ENCODE data around the gene PPP1R12B.
A peak's percentile ranks its signal among the peaks of the same experiment; 100 is the strongest.

The PPP1R12B gene, protein sequence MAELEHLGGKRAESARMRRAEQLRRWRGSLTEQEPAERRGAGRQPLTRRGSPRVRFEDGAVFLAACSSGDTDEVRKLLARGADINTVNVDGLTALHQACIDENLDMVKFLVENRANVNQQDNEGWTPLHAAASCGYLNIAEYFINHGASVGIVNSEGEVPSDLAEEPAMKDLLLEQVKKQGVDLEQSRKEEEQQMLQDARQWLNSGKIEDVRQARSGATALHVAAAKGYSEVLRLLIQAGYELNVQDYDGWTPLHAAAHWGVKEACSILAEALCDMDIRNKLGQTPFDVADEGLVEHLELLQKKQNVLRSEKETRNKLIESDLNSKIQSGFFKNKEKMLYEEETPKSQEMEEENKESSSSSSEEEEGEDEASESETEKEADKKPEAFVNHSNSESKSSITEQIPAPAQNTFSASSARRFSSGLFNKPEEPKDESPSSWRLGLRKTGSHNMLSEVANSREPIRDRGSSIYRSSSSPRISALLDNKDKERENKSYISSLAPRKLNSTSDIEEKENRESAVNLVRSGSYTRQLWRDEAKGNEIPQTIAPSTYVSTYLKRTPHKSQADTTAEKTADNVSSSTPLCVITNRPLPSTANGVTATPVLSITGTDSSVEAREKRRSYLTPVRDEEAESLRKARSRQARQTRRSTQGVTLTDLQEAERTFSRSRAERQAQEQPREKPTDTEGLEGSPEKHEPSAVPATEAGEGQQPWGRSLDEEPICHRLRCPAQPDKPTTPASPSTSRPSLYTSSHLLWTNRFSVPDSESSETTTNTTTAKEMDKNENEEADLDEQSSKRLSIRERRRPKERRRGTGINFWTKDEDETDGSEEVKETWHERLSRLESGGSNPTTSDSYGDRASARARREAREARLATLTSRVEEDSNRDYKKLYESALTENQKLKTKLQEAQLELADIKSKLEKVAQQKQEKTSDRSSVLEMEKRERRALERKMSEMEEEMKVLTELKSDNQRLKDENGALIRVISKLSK

DNA sequence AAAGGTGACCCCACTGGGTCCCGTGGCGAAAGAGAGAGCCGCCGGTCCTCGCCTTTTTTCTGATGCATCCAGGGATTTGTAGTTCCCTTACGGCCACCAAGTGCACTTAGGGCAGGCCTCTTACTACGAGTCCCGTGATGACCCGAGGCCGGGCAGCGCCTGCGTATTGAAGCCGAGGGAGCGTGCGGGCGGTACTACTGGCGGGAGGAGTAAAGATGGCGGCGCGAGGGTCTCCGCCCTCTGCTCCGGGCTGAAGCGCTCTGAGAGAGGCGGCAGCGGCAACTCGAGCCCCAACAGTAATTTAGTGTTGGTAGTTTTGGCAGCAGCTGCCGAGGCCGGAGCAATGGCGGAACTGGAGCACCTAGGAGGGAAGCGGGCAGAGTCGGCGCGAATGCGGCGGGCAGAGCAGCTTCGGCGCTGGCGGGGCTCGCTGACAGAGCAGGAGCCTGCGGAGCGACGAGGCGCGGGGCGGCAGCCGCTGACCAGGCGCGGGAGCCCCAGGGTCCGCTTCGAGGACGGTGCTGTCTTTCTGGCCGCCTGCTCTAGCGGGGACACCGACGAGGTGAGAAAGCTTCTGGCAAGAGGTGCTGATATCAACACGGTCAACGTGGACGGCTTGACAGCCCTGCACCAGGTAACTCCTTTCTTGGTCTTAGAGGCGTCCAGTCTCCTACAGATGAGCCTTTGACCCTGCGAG, at the start of gene PPP1R12B:
PPP1R12B (plus strand) TSS at position 191 of the 697 bp plus-strand sequence; CDS start at position 344, 153 bp downstream.
- peak; percentile 99 for DNase-seq

DNA sequence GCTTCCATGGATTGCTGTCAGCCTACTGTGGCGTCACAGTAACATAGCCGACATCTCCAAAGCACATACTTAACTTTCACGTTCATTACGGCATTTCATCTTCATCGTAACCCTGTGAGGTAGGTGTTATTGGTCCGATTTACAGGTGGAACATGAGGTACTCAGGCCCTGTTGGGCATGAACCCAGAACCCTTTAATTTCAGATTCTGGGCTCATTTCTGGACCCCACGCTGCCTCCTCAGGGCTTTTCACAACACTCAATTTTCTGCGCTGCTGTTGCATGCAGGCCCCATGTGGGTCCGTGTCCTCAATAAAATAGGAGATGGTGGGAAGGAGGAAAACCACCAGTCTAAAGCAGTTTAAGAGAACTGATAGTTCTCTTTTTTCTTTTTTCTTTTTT, 46.3 kb upstream of the PPP1R12B start:
- no peak for DNase-seq

DNA sequence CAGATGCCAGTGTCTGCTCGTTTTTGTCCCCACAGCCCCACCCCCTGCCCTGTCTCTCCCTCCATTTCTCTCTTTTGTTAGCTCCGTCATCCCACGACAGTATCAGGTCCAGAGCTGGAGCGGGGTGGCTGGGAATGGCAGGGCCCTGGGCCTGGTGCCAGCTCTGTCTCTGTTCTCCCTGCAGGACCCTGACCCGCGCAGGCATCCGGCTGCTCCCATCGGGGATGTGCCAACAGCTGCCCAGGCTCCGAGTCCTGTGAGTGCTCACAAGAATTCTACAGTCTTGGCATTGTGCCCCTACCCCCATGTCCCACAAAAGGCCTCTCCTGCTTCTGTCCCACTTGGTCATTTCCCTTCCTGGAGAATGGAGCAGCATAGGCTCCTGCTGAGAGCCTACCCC, 44.1 kb upstream of the PPP1R12B start:
- no peak for DNase-seq

DNA sequence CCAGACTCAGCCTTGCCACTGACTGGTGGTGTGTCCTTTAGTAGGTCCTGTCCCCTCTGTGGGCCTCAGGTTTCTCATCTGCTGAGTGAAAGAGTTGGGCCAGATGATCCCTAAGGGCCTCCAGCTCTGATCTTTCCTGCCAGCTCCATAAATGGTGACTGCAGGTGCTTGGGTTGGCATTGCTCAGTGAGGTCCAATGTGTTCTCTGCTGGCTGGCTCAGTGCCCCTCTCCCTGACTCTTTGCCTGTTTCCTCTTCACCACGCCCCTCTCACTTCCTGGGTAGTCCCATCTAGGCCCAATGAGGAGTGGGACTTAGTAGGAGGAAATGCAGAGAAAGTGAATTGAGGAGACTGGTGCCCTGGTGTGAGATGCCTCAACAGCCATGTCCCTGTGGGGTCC, 43.3 kb upstream of the PPP1R12B start:
- no peak for DNase-seq

DNA sequence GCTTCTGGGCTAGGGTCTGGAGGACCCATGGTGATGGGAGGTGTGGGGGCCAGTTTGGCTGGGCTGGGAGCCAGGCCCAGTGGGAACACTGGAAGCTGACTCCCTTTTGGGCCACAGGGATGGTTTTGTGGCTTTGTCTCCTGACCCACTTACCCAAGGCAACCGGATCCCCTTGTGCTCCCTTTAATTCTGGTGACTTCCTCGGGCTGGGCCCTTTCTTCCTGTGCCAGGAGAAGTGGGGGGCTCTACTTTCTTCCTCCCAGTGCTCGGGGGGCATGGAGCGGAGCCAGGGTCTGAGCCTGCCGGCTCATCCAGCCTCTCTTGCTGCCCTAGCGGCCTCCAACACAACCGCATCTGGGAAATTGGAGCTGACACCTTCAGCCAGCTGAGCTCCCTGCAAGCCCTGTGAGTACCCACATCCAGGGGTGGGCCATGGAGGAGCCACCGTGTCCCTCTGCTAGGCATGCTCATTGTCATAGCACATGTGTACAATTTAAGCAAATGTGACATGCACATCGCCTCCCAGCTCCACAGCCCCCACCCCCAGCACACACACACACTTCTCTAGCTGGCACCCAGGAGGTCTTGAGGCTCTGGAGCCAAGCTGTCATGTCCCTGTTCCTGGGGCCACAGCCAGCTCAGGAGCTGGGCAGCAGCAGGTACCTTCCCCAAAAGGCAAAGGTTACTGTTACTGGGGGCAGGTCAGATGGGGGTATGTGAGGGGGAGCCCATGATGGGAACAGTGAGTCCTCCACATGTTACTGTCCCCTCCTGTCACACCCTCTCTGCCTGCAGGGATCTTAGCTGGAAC, 41.8 kb upstream of the PPP1R12B start:
- no peak for DNase-seq

DNA sequence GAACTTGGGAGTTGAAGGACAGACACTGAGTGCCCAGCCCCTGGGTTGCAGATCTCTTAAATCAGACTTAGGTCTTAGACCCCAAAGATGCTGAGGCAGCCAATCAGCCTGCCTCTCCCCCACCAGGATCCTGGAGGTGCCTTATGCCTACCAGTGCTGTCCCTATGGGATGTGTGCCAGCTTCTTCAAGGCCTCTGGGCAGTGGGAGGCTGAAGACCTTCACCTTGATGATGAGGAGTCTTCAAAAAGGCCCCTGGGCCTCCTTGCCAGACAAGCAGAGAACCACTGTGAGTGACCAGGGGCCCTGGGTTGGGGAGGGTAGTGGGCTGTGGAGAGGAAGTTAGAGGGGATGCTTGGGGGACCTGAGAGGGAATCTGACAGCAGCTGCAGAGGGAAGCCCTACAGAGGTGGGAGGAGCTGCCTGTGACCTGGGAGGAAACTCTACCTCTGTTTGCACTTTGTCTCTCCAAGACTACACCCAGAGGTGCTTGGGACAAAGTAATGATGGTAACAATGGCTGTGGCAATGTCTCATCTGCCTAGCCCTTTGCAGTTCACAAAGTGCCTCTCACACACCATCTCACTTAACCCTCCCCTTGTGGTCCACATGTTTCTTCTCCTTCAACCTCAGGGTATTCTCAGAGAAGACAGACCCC, 38.3 kb upstream of the PPP1R12B start:
- DNase-seq, result no peak

DNA sequence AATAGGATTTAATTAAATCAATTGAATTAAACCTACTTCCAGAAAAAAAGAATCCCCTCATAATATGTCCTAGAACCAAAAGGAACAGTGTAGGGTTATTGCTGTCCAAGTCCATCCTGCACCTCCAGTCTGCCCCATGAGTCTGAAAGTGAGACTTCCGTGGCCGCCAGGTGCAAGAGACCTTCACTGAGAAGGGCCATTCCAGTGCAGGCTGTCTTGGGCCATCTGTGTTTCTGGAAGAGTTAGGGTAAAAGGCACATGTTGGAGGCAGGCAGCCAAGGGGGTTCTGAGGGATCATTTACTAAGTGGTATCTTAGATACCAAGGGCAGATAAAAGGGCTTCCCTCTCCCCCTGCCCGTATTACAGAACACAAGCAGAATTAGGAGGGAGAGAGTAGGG, 37.8 kb upstream of the PPP1R12B start:
- no peak for DNase-seq

DNA sequence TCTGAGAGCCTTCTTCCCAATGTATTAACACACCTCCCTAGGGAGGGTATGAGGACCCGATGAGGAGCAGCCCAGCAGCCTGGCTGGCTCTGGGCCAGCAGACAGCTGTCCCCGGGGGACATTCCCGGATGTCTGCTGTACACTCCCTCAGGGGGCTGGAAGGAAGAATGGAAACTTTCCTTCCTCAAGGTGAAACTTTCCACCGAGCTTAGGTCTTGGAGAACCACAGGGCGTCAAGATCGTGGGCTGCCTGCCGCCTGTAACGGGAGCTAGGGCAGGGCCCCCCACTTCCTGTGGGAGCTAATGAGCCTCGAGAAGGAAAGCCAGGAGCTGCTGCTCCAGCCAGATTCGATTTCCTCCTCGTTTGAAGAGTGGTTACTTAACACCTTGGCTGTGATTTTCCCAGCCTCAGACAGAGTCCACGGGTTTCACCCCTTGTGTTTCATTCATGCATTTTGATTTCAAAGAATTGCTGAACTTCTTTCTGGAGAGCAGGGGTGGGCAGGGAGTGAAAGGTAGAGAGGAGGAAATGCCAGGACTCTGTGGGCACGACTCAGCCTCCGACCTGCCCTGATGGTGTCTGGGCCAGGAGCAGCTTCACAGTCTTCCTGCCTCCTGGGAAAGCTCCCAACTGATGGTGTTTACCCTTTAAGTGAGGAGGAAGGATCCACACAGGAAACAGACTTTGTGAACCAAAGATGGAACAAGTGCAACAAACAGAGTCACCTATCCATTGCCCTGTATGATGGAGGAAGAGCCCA, 36.4 kb upstream of the PPP1R12B start:
- DNase-seq, result no peak

DNA sequence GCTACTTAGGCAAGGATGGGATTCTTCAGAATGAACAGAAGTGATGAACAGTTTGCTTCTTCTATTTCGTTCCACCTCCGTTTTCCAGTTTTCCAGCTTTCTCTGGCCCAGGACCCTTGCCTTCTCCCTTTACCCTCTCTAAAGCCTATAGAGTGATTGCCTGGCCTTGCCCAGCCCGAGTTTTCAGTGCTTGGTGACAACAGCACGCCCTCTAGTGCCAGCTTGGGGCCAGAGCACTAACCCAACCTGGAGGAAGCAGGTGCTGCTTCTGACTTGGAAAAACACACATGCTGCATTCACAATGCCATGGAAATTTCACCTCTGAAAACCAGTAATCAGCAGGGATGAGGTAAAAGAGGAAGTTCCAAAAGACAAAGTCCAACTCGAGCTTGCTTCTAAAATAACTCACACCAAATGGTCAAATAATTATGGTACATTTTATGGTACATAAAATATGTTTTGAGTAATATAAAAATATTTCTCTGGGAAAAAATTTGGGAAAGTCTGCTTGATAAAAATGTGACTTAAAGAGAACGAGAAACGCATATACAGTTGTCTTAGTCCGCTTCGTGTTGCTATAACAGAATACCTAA, 32.8 kb upstream of the PPP1R12B start:
- peak; percentile 37 for DNase-seq

DNA sequence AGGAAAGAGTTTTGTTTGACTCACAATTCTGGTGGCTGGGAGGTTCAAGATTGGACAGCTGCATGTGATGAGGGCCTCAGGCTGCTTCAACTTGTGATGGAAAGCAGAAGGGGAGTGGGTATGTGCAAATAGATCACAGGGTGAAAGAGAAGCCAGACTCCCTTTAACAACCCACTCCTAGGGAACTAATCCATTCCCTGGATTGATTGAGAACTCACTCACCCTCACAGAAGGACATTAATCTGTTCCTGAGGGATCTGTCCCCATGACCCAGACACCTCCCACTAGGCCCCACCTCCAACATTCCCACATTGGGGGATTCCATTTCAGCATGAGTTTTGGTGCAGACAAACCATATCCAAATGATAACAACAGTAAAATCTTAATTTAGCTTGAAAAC, 32.3 kb upstream of the PPP1R12B start:
- no peak for DNase-seq

DNA sequence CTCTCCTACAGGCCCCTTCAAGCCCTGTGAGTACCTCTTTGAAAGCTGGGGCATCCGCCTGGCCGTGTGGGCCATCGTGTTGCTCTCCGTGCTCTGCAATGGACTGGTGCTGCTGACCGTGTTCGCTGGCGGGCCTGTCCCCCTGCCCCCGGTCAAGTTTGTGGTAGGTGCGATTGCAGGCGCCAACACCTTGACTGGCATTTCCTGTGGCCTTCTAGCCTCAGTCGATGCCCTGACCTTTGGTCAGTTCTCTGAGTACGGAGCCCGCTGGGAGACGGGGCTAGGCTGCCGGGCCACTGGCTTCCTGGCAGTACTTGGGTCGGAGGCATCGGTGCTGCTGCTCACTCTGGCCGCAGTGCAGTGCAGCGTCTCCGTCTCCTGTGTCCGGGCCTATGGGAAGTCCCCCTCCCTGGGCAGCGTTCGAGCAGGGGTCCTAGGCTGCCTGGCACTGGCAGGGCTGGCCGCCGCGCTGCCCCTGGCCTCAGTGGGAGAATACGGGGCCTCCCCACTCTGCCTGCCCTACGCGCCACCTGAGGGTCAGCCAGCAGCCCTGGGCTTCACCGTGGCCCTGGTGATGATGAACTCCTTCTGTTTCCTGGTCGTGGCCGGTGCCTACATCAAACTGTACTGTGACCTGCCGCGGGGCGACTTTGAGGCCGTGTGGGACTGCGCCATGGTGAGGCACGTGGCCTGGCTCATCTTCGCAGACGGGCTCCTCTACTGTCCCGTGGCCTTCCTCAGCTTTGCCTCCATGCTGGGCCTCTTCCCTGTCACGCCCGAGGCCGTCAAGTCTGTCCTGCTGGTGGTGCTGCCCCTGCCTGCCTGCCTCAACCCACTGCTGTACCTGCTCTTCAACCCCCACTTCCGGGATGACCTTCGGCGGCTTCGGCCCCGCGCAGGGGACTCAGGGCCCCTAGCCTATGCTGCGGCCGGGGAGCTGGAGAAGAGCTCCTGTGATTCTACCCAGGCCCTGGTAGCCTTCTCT, 30.3 kb upstream of the PPP1R12B start:
- no peak for DNase-seq

DNA sequence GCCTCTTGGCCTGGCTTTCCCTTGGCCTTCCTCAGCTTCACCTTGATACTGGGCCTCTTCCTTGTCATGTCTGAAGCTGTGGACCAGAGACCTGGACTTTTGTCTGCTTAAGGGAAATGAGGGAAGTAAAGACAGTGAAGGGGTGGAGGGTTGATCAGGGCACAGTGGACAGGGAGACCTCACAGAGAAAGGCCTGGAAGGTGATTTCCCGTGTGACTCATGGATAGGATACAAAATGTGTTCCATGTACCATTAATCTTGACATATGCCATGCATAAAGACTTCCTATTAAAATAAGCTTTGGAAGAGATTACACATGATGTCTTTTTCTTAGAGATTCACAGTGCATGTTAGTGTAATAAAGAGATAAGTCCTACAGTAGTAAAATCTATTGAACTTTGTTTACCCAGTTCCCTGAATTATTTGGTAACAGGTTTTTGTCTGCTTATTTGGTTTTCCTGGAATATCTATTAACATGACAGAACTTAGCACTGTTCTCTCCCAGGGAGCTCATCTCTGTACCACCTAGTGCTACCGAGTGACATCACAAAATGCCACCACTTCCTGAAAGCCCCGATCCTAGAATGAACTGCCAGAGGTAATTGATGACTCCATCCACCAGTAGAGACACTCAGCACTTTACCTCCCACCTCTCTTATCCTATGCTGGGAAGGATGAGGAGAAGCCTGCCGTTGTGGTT, 29.0 kb upstream of the PPP1R12B start:
- DNase-seq, result no peak

DNA sequence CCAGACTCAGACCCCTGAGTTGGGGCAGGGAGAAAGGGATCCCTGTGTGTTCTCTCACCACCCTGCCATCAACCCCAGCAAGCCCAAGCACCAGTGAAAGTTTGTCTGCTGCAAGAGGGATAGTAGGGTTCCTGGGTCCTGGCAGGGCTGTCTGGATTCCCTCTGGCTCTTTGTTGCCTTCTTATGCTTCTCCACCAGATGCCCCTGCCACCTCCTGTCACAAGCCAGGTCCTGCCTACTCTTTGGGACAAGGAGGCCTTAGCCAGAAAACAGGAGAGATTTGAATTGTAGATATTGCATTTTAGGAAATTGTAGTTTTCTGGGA, 28.5 kb upstream of the PPP1R12B start:
- DNase-seq, result no peak

DNA sequence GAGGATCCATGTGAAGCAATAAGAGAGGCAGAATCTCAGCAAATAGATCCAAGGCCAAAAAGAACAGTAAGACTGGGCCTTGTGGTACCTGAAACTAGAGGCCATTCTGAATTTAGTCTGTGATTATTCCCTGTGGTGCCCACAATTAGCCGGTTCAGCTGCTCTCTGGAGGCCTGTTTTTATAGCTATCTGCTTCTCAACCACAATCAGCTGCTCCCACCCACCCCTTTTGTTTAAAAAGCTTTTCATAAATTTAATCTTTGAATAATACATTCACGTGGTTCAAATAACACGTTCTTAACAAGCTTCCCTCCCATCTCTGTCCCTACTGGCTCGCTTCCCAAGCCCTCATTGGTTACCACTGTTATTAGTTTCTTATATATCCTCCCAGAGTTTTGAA, 24.8 kb upstream of the PPP1R12B start:
- DNase-seq, result no peak

DNA sequence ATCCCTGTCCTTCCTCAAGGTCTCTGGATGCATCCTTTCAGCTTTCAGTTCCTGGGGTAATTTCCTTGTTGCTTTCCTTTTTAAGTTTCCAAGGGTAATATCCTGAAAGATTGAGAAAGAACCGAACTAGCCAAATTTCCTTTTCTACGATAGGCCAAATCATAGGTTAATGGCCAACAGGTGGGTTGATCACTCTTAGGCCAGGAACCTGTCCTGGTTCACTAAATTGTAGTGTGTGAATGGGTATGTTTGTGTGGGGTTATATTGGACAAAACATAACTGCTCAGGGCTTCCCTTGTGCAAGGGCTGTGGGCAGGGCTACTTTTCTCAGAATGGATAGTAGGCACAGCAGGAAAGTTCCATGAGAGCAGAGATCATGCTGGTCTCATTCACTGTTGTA, 23.9 kb upstream of the PPP1R12B start:
- DNase-seq, result no peak

DNA sequence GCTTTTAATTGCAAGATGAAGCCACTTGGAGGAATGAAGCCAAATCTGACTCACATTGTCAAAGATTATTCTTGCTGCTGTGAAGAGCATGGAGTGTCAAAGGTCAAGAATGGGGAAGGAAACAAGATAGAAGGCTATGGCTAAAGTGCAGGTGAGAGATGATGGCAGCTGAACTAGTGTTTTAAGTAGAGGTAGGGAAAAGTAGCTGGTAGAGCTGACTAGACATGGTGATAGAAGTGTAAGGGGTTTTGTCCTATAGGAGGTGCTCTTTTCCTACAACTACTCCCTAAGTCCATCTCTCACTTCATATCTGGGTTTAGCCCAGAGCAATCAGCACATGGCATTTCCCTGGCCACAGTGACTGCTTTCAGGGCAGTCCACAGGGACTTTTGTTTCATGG, 18.6 kb upstream of the PPP1R12B start:
- no peak for DNase-seq

DNA sequence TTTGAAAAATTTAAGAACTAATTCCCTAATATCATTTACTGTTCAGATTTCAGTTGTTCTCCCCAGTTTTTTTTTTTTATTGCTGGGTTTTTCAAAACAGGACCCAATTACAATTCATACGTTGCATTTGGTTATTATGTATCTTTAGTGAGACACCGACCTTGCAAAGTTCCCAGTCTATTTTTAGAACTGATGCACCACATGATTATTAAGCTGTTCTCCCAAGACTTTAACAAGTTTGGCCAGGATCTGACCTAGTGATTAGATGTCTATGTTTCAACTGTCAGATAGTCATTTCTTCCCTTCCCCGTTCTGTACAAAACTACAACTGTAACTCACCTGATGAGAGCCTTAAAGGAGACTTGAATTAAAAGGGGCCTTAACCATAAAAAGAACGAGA, 14.6 kb upstream of the PPP1R12B start:
- no peak for DNase-seq

DNA sequence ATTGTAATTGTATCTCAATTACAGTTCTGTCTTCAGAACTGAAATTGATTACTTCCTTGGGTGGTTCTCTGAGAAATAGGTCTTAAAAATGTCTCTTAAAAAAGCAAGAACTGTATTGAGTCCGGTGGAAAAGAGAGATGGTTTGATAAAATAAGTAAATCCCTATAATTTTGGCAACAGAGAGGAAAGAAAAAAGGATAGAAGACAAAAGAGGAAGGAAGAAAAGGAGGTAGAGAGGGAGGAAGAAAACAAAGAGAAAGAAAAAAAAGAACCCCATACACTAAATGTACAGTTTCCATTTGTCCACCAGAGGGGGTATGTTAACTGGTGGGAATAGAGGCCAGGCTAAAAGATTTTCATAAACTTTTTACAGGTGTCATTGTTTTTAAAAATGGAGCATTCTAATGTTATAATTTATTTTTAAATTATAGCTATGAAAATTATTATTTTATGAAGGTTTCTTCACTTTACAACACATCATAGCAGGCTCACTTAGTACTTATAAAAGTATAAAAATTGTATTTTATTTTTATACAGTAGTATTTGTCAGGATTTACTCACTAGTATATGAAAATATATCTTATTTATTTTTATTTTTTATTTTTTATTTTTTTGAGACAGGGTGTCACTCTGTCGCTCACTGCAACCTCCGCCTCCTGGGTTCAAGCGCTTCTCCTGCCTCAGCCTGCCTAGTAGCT, 4.7 kb upstream of the PPP1R12B start:
- DNase-seq, result peak; percentile 59

Measured in MV-4-11 (cell line).